ENCODE data around the gene CT47C1.

GRCh38 chrX:119094819-119095218, 22.0 kb downstream of the CT47C1 start:
- peak; percentile 17; the same call in 1 of the 2 replicates for TF ChIP-seq CTCF (conservative IDR thresholded peaks at IDR 0.05)
- TF ChIP-seq ZFX (IDR thresholded peaks at IDR 0.05), result no peak
